ENCODE data around the gene ADIPOR2. TPM values are rescaled to one million over a fixed set of nuclear protein-coding genes. Genes with fewer than 3 reads are reported as not detected.

ADIPOR2 gene
- total and polyA plus RNA-seq, 2 of the 4 experiments (the other 2 are of a cell fraction) = 20.0 to 24.9 TPM

DNA sequence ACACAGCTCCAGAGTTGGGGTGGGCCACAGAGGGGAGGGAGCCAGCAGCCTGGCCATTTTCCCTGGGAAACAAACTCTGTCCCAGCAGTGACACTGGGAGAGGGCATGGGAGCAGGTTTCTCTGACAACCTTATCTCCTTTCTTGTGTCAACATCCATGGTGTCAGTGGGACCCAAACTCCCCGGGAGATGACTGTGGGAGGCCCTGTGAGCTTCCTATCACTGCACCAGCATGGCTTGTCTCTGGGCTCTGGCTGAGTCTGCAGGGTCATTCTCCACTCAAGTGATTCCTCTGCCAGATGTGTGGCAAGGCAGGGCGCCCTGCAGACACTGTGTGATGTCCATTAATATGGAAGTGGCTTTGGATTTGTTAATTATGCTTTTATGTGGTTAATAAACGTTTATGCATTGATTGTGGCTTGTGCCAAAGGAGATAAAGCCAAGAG is 139.6 kb downstream of the ADIPOR2 start:
- in situ Hi-C loops (cut with MboI; ENCODE audit: low sequenced_read_pairs) = no loop called here
- no peak overlapping the region for H2AK5ac ChIP-seq (ENCODE audit: low read depth, low read length)
- dilution Hi-C loops (cut with HindIII; ENCODE audit: low sequenced_read_pairs, unreplicated experiment) = no loop called here
- no peak overlapping the region for H2BK15ac ChIP-seq (ENCODE audit: low read depth, low read length)
- H3K9me1 ChIP-seq (ENCODE audit: insufficient read depth, low read length) = no peaks in the 10 kb centered on the region
- H2BK120ac ChIP-seq (ENCODE audit: low read depth, low read length) = no peak overlapping the region
- no peak overlapping the region for H2AK9ac ChIP-seq (replicated peaks; ENCODE audit: low read depth, low read length, poor library complexity)
- H2AFZ ChIP-seq (replicated peaks; ENCODE audit: low read length, poor library complexity) = no peak overlapping the region
- no peak overlapping the region for H2BK5ac ChIP-seq (ENCODE audit: low read depth, low read length, poor library complexity, severe bottlenecking)
- no peaks in the 10 kb centered on the region for H3K36me3 ChIP-seq (ENCODE audit: control insufficient read depth, insufficient read depth, low read length)
- no peaks in the 10 kb centered on the region; the same call in 1 of the 2 replicates for H4K20me1 ChIP-seq (ENCODE audit: insufficient read depth, low read length)
- H3K14ac ChIP-seq (replicated peaks; ENCODE audit: low read depth, low read length) = no peak overlapping the region
- ChIA-PET CTCF (no interaction called here), POLR2A (ENCODE audit: unreplicated experiment) (no interaction called here)
- H3K4me1 ChIP-seq (ENCODE audit: control insufficient read depth, insufficient read depth, low read length) = no peaks in the 10 kb centered on the region
- H3K18ac ChIP-seq (ENCODE audit: low read depth, low read length) = no peak overlapping the region
- H3K23ac ChIP-seq (ENCODE audit: low read depth, low read length) = no peak overlapping the region
- H4K8ac ChIP-seq (ENCODE audit: low read depth in 2 of 2, low read length in 2 of 2) = no peak overlapping the region
- DNase-seq (no peak), ATAC-seq (ENCODE audit: low read depth) (no peak)
- no peak overlapping the region for H3K4me2 ChIP-seq (ENCODE audit: low read depth, low read length)
- no peak overlapping the region for H3K4ac ChIP-seq (ENCODE audit: low read depth, low read length)
- BruUV-seq (replicated peaks) = no TSS peak
- H4K91ac ChIP-seq (ENCODE audit: insufficient read depth, low read depth, low read length) = no peak overlapping the region
- H3K9ac ChIP-seq (ENCODE audit: low read depth, low read length) = no peak overlapping the region
- H3K27me3 ChIP-seq (ENCODE audit: control insufficient read depth, insufficient read depth, low read length) = peaks cover 59% of the 10 kb centered on the region
- 0% methylated on average over 1 of the region's 3 CpGs; no CpG with 5 or more reads in 1 of the 2 experiments for WGBS, 2 experiments (ENCODE audit: extremely low coverage in 2 of 2, insufficient read length in 1 of 2)
- no peak overlapping the region for H3K4me3 ChIP-seq (ENCODE audit: insufficient read depth, low read depth, low read length)
- no peaks in the 10 kb centered on the region for H3K79me1 ChIP-seq (ENCODE audit: low read depth in 1 of 2, low read length in 2 of 2)
- H3K9me3 ChIP-seq (ENCODE audit: control insufficient read depth, insufficient read depth, low read length) = no peaks in the 10 kb centered on the region
- H4K5ac ChIP-seq (ENCODE audit: low read depth, low read length) = no peak overlapping the region
- H3K56ac ChIP-seq (ENCODE audit: extremely low read depth, insufficient read depth, low read length) = no peak overlapping the region
- intact Hi-C loops (cut with micrococcal nuclease) = no loop called here
- H2BK20ac ChIP-seq (ENCODE audit: low read depth, low read length) = no peak overlapping the region
- no peak overlapping the region for H3K27ac ChIP-seq (ENCODE audit: insufficient read depth, low read length)
- TF ChIP-seq BHLHE40 (IDR thresholded peaks at IDR 0.05; ENCODE audit: low read depth, low read length) (no peak), NFE2L2 (IDR thresholded peaks at IDR 0.05; ENCODE audit: low read depth, low read length) (no peak), USF2 (IDR thresholded peaks at IDR 0.05; ENCODE audit: low read depth, low read length) (no peak), RCOR1 (IDR thresholded peaks at IDR 0.05; ENCODE audit: insufficient replicate concordance, low read length) (no peak), RAD21 (IDR thresholded peaks at IDR 0.05; ENCODE audit: low read length) (no peak), CEBPB (IDR thresholded peaks at IDR 0.05; ENCODE audit: low read depth, low read length) (no peak), RFX5 (IDR thresholded peaks at IDR 0.05; ENCODE audit: low read depth, low read length) (no peak), POLR2A (IDR thresholded peaks at IDR 0.05; ENCODE audit: low read depth, low read length) (no peak), FOS (IDR thresholded peaks at IDR 0.05; ENCODE audit: low read depth, low read length) (no peak), MAFK (IDR thresholded peaks at IDR 0.05; ENCODE audit: low read depth, low read length) (no peak), SMC3 (IDR thresholded peaks at IDR 0.05; ENCODE audit: low read depth, low read length) (no peak), CHD1 (IDR thresholded peaks at IDR 0.05; ENCODE audit: low read depth, low read length) (no peak), MAZ (IDR thresholded peaks at IDR 0.05; ENCODE audit: borderline replicate concordance, low read depth, low read length) (no peak), MXI1 (IDR thresholded peaks at IDR 0.05; ENCODE audit: borderline replicate concordance, low read depth, low read length) (no peak)
- TF ChIP-seq, protein P1, sequence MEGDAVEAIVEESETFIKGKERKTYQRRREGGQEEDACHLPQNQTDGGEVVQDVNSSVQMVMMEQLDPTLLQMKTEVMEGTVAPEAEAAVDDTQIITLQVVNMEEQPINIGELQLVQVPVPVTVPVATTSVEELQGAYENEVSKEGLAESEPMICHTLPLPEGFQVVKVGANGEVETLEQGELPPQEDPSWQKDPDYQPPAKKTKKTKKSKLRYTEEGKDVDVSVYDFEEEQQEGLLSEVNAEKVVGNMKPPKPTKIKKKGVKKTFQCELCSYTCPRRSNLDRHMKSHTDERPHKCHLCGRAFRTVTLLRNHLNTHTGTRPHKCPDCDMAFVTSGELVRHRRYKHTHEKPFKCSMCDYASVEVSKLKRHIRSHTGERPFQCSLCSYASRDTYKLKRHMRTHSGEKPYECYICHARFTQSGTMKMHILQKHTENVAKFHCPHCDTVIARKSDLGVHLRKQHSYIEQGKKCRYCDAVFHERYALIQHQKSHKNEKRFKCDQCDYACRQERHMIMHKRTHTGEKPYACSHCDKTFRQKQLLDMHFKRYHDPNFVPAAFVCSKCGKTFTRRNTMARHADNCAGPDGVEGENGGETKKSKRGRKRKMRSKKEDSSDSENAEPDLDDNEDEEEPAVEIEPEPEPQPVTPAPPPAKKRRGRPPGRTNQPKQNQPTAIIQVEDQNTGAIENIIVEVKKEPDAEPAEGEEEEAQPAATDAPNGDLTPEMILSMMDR (conservative IDR thresholded peaks at IDR 0.05; ENCODE audit: low read depth, low read length) = no peak
- TF ChIP-seq, protein P2, sequence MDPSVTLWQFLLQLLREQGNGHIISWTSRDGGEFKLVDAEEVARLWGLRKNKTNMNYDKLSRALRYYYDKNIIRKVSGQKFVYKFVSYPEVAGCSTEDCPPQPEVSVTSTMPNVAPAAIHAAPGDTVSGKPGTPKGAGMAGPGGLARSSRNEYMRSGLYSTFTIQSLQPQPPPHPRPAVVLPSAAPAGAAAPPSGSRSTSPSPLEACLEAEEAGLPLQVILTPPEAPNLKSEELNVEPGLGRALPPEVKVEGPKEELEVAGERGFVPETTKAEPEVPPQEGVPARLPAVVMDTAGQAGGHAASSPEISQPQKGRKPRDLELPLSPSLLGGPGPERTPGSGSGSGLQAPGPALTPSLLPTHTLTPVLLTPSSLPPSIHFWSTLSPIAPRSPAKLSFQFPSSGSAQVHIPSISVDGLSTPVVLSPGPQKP (IDR thresholded peaks at IDR 0.05; ENCODE audit: borderline replicate concordance, low read depth, low read length) = no peak
